GM12878 (cell line): ENCODE data around the gene FUS. TPM values are rescaled to one million over a fixed set of nuclear protein-coding genes. Genes with fewer than 3 reads are reported as not detected.

Source experiments
- ATAC-seq: fragments of 200-7000 bp; cut with Tn5 transposase; 3 replicates; pipeline ENCODE4 v1.9.1; 2020; ENCODE audit warnings: mild to moderate bottlenecking, moderate library complexity
- BruUV-seq: library from RNA; stranded (reverse); fragments of 400-500 nt; replicated peaks from 2 replicates; lab custom pipeline; 2021; lab: Mats Ljungman, UMichigan
- CTCF ChIA-PET: fragments of 300-600 bp; sonication (Branson Sonifier 250); formaldehyde crosslinking; extraction: SDS; loops from one replicate; lab custom pipeline; 2021; ENCODE audit warnings: inconsistent platforms; lab: Yijun Ruan, JAX
- POLR2A ChIA-PET: fragments of 350-600 bp; formaldehyde crosslinking; extraction: SDS; loops from one replicate; lab custom pipeline; 2021; ENCODE audit warnings: inconsistent platforms; lab: Charles Lee
- RAD21 ChIA-PET: fragments of 300-600 bp; sonication (Branson Sonifier 250); formaldehyde crosslinking; loops from one replicate; lab custom pipeline; 2023; ENCODE audit warnings: antibody characterized with exemption; ENCODE audit not compliant: unreplicated experiment; lab: Charles Lee
- SMC1A ChIA-PET: fragments of 300-600 bp; sonication (Branson Sonifier 250); formaldehyde crosslinking; loops from one replicate; lab custom pipeline; 2023; ENCODE audit not compliant: unreplicated experiment, uncharacterized antibody; lab: Charles Lee
- DNase-seq: peaks from one replicate; pipeline ENCODE4 v3.0.0-alpha.2; 2011; ENCODE audit warnings: low read depth, low spot score
- FAIRE-seq: peaks from 3 replicates; lab custom pipeline; 2011; peaks lifted over from hg19 to GRCh38; lab: Jason Lieb, UNC
- H2AFZ ChIP-seq: 2 replicates; pipeline ENCODE4 v1.6.0; 2011; ENCODE audit warnings: low read depth, low read length, control low read depth; ENCODE audit not compliant: control insufficient read depth
- H3K27ac ChIP-seq: 2 replicates; pipeline ENCODE4 v1.5.1; 2011; ENCODE audit warnings: control low read depth; ENCODE audit not compliant: control insufficient read depth, insufficient read depth
- H3K27me3 ChIP-seq, 2 experiments: replicated peaks in 1 of 2; 2 replicates each; pipeline versions ENCODE4 v1.6.0 to v1.6.1; 2011; ENCODE audit warnings: low read length in 1 of 2; ENCODE audit not compliant: control insufficient read depth in 2 of 2, insufficient read depth in 2 of 2
- H3K36me3 ChIP-seq, 2 experiments: 2 replicates each; pipeline ENCODE4 v1.5.1; 2011; ENCODE audit warnings: low read length in 1 of 2; ENCODE audit not compliant: control insufficient read depth in 2 of 2, insufficient read depth in 2 of 2
- H3K4me1 ChIP-seq: 2 replicates; pipeline ENCODE4 v1.6.1; 2011; ENCODE audit warnings: mild to moderate bottlenecking, low read length, moderate library complexity, mixed read lengths; ENCODE audit not compliant: control insufficient read depth, insufficient read depth
- H3K4me2 ChIP-seq: 2 replicates; pipeline ENCODE4 v1.6.0; 2011; ENCODE audit warnings: control low read depth; ENCODE audit not compliant: control insufficient read depth, insufficient read depth
- H3K4me3 ChIP-seq: fragments of 200-600 bp; sonication (generic); 2 replicates; pipeline ENCODE4 v1.5.1; 2016
- H3K79me2 ChIP-seq: 2 replicates; pipeline ENCODE4 v1.6.0; 2011; ENCODE audit warnings: low read length; ENCODE audit not compliant: control insufficient read depth, insufficient read depth
- H3K9ac ChIP-seq: 2 replicates; pipeline ENCODE4 v1.8.0; 2011; ENCODE audit warnings: low read length, control low read depth, mixed read lengths; ENCODE audit not compliant: control insufficient read depth, insufficient read depth
- H3K9me3 ChIP-seq: replicated peaks from 3 replicates; pipeline ENCODE4 v1.5.1; 2011; ENCODE audit warnings: mild to moderate bottlenecking, low read length; ENCODE audit not compliant: control insufficient read depth, insufficient read depth
- H4K20me1 ChIP-seq: 2 replicates; pipeline ENCODE4 v1.6.0; 2011; ENCODE audit not compliant: control insufficient read depth, insufficient read depth
- JUNB ChIP-seq: IDR thresholded peaks from 2 replicates; pipeline ENCODE4 v1.6.1; 2016; ENCODE audit warnings: antibody characterized with exemption, mild to moderate bottlenecking
- KDM1A ChIP-seq: fragments of 200-600 bp; sonication (generic); IDR thresholded peaks from 2 replicates; pipeline ENCODE4 v1.6.1; 2016; ENCODE audit warnings: borderline replicate concordance
- NR2C2 ChIP-seq: IDR thresholded peaks from 2 replicates; pipeline ENCODE4 v1.6.1; 2011; ENCODE audit warnings: borderline replicate concordance, low read depth; ENCODE audit not compliant: control insufficient read depth, insufficient read length
- POLR2AphosphoS5 ChIP-seq: IDR thresholded peaks from 2 replicates; pipeline ENCODE4 v1.6.1; 2011; ENCODE audit warnings: mild to moderate bottlenecking, low read length, inconsistent platforms
- RCOR1 ChIP-seq: conservative IDR thresholded peaks from 2 replicates; pipeline ENCODE4 v1.6.1; 2012; ENCODE audit warnings: low read depth, low read length, improper control_type of control experiment
- SUPT20H ChIP-seq: IDR thresholded peaks from 2 replicates; pipeline ENCODE4 v1.6.1; 2011; ENCODE audit warnings: low read depth, mild to moderate bottlenecking, low read length, moderate library complexity, borderline replicate concordance; ENCODE audit not compliant: control insufficient read depth
- TCF3 ChIP-seq: IDR thresholded peaks from 2 replicates; pipeline ENCODE4 v1.6.1; 2012; ENCODE audit warnings: low read depth, mild to moderate bottlenecking, low read length, borderline replicate concordance; ENCODE audit not compliant: insufficient read depth
- WGBS: methylation state at CpG from one replicate; pipeline ENCODE4 v1.1.6; 2016; ENCODE audit warnings: low lambda C conversion rate; ENCODE audit not compliant: insufficient replicate concordance, insufficient coverage; ENCODE audit errors: missing lambda C conversion rate; 5-methylcytosine and 5-hydroxymethylcytosine counted together
- in situ Hi-C: fragments of 300-500 bp; cut with MboI; formaldehyde crosslinking; loops from 9 replicates; pipeline ENCODE4 v1.14.3; 2018; ENCODE audit warnings: mixed read lengths
- intact Hi-C: fragments of 100-400 bp; cut with micrococcal nuclease; formaldehyde crosslinking; loops from one replicate; pipeline ENCODE4 v1.14.2; 2022; ENCODE audit not compliant: unreplicated experiment
- polyA plus RNA-seq, 11 experiments: library from polyadenylated mRNA; depleted of rRNA in 4 of 11; unstranded in 6 of 11; stranded (reverse) in 5 of 11; fragments of >200 nt; fragmentation: Nextera tagmentation in 4 of 11; fragmentation: Illumina TruSeq in 1 of 11; extraction: Ambion mirVana in 4 of 11; extraction: Trizol in 1 of 11; gene quantifications; 1 replicate in 1 of 11; 2 replicates in 10 of 11; pipeline versions ENCODE4 v1.2.1 to v1.2.3, GENCODE V29; 2011 to 2016; ENCODE audit warnings: inconsistent platforms in 2 of 11, missing spikeins in 2 of 11, low read depth in 1 of 11
- total RNA-seq, 4 experiments: library from RNA; depleted of rRNA in 3 of 4; stranded (reverse); fragments of >200 nt in 3 of 4; fragmentation: Illumina TruSeq in 1 of 4; extraction: Trizol in 1 of 4; gene quantifications; 2 replicates each; pipeline versions ENCODE4 v1.2.1 to v1.2.3, GENCODE V29; 2013 to 2021
- TF ChIP-seq, protein P1 (sequence below): IDR thresholded peaks from 2 replicates; pipeline ENCODE4 v1.6.1; 2012; ENCODE audit warnings: low read depth, low read length, improper control_type of control experiment
- TF ChIP-seq, protein P2 (sequence below): IDR thresholded peaks from 2 replicates; pipeline ENCODE4 v1.6.1; 2011; ENCODE audit warnings: borderline replicate concordance, low read depth, mild to moderate bottlenecking, moderate library complexity, low read length; ENCODE audit not compliant: insufficient read depth, poor library complexity, severe bottlenecking

Gene FUS
- total and polyA plus RNA-seq, 10 of the 15 experiments (the other 5 are each of a cell fraction or from before 2014, with no cell fraction given): 46.8 to 521 (median 347) TPM

DNA sequence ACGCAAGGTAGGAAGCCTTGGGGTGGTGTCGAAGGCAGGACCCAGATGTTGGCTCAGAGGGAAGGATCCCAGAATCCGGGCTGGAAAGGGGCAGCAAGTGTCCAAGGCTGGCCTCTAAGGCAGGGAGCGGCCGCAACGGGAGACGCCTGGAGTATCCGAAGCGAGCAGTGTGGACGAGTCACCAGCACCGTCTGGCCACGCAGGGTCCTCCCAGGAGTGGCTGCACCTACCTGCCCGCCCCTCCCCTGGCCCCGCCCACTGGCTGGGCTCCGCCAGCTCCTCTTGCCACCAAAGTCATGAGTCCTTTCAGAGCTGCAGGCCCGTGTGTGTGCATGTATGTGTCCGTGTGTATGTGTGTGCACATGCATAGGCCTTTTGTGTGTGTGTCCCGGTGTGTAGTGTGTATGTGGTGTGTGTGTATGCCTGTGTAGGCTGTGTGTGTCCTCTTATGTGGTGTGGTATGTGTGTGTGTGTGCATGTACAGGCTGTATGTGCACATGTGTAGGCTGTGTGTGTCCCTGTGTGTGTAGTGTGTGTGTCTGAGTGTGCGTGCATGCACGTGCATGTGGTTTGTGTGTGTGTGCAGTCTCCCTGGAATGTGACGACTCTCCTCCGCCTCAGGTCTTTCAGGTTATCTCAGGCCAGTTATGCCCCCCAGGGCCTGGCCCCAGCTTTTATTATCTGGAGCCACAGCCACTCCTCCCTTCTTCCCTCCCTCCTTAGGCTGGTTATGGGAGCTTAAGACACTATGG is 44.2 kb upstream of the FUS start, which contains the start of gene PRSS8:
PRSS8 (minus strand) TSS at position 193 of the 752 bp plus-strand sequence. CDS start 229 bp downstream, outside the sequence.
- Histone ChIP-seq H3K9ac (no peak within 1 kb of the TSS), H2AFZ (no peak within 1 kb of the TSS), H3K4me1 (no peaks in the 10 kb centered on the region), H3K9me3 (no peaks in the 10 kb centered on the region), H3K27ac (no peak within 1 kb of the TSS)
- ATAC-seq (no peak), DNase-seq (no peak)
- TF ChIP-seq SUPT20H (no peak), POLR2AphosphoS5 (no peak), NR2C2 (peak; percentile 37), TCF3 (no peak), JUNB (no peak), RCOR1 (no peak), KDM1A (no peak)
- TF ChIP-seq, protein P1, sequence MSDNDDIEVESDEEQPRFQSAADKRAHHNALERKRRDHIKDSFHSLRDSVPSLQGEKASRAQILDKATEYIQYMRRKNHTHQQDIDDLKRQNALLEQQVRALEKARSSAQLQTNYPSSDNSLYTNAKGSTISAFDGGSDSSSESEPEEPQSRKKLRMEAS: no peak
- TF ChIP-seq, protein P2, sequence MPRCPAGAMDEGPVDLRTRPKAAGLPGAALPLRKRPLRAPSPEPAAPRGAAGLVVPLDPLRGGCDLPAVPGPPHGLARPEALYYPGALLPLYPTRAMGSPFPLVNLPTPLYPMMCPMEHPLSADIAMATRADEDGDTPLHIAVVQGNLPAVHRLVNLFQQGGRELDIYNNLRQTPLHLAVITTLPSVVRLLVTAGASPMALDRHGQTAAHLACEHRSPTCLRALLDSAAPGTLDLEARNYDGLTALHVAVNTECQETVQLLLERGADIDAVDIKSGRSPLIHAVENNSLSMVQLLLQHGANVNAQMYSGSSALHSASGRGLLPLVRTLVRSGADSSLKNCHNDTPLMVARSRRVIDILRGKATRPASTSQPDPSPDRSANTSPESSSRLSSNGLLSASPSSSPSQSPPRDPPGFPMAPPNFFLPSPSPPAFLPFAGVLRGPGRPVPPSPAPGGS: no peak
- TF ChIP-seq, all 136 proteins: peak for 1
- WGBS: 60% methylated on average over 22 of the region's 22 CpGs
- H4K20me1 ChIP-seq: no peaks in the 10 kb centered on the region
- ChIA-PET RAD21 (interaction anchor here (0.6 kb wide), 1 partner anchor 66 kb away, joined by 3 read pairs; no protein-coding TSS in a partner anchor), POLR2A (interaction anchor here (0.6 kb wide), 1 partner anchor 44 kb away, joined by 3 read pairs; the partner anchor contains the start of gene FUS), CTCF (no interaction called here), SMC1A (interaction anchor here (1.0 kb wide), 2 partner anchors 15 to 90 kb away, joined by 3 read pairs; no protein-coding TSS in a partner anchor)
- H3K27me3 ChIP-seq: no peaks in the 10 kb centered on the region
- no peaks in the 10 kb centered on the region for H3K36me3 ChIP-seq
- intact Hi-C loops (no loop called here), in situ Hi-C loops (no loop called here)
- FAIRE-seq: no peak
- no peaks in the 10 kb centered on the region for H3K79me2 ChIP-seq
- no peak within 1 kb of the TSS for H3K4me3 ChIP-seq
- no peak within 1 kb of the TSS for H3K4me2 ChIP-seq
- BruUV-seq: no TSS peak
